ENCODE measurements around the gene MSN. TPM values are rescaled to one million over a fixed set of nuclear protein-coding genes. Genes with fewer than 3 reads are reported as not detected.

Gene MSN
- total RNA-seq, 1 donor from 2014 or later: 657 TPM

GRCh38 chrX:65707151-65707550 is 39.7 kb downstream of the MSN start:
- intact Hi-C loops (cut with micrococcal nuclease): loop anchor here (1.0 kb wide), 1 partner anchor 12 kb away; no protein-coding TSS in a partner anchor

- intact Hi-C loops (cut with micrococcal nuclease): loop anchor here (5.0 kb wide), 1 partner anchor 915 kb away; no protein-coding TSS in a partner anchor
These were observed 44.8 kb downstream of the MSN start for GRCh38 chrX:65712005-65712806.

- intact Hi-C loops (cut with micrococcal nuclease): no loop called here
These were observed 51.1 kb downstream of the MSN start for GRCh38 chrX:65718538-65718937.

- intact Hi-C loops (cut with micrococcal nuclease): loop anchor here (5.0 to 10.0 kb wide), 2 partner anchors 33 to 186 kb away; partner anchors contain the start of gene LAS1L
These were observed 53.0 kb downstream of the MSN start for GRCh38 chrX:65720381-65720964.

GRCh38 chrX:65723706-65724105 is 56.3 kb downstream of the MSN start:
- intact Hi-C loops (cut with micrococcal nuclease): loop anchor here (1.0 to 10.0 kb wide), 8 partner anchors 9 to 263 kb away; partner anchors contain the start of gene LAS1L

GRCh38 chrX:65726715-65727114 is 59.3 kb downstream of the MSN start:
- intact Hi-C loops (cut with micrococcal nuclease): loop anchor here (10.0 kb wide), 1 partner anchor 192 kb away; the partner anchor contains the start of gene LAS1L

GRCh38 chrX:65731684-65732289 is 64.3 kb downstream of the MSN start:
- intact Hi-C loops (cut with micrococcal nuclease): no loop called here

GRCh38 chrX:65740909-65741308 is 73.5 kb downstream of the MSN start:
- intact Hi-C loops (cut with micrococcal nuclease): loop anchor here (5.0 kb wide), 1 partner anchor 69 kb away; no protein-coding TSS in a partner anchor

GRCh38 chrX:65741823-65742222 is 74.4 kb downstream of the MSN start:
- intact Hi-C loops (cut with micrococcal nuclease): loop anchor here (5.0 kb wide), 1 partner anchor 70 kb away; no protein-coding TSS in a partner anchor

- intact Hi-C loops (cut with micrococcal nuclease): loop anchor here (1.0 to 5.0 kb wide), 5 partner anchors 22 to 241 kb away; no protein-coding TSS in a partner anchor
These were observed 77.5 kb downstream of the MSN start for GRCh38 chrX:65744965-65745364.

GRCh38 chrX:65745427-65745826 is 78.0 kb downstream of the MSN start:
- intact Hi-C loops (cut with micrococcal nuclease): loop anchor here (1.0 to 5.0 kb wide), 4 partner anchors 23 to 241 kb away; no protein-coding TSS in a partner anchor

GRCh38 chrX:65745992-65746391 is 78.5 kb downstream of the MSN start:
- intact Hi-C loops (cut with micrococcal nuclease): loop anchor here (1.0 to 5.0 kb wide), 4 partner anchors 23 to 240 kb away; no protein-coding TSS in a partner anchor

GRCh38 chrX:65750674-65751469 is 83.4 kb downstream of the MSN start:
- intact Hi-C loops (cut with micrococcal nuclease): loop anchor here (5.0 to 10.0 kb wide), 3 partner anchors 176 to 984 kb away; no protein-coding TSS in a partner anchor

- intact Hi-C loops (cut with micrococcal nuclease): loop anchor here (5.0 to 10.0 kb wide), 3 partner anchors 176 to 983 kb away; no protein-coding TSS in a partner anchor
These were observed 84.1 kb downstream of the MSN start for GRCh38 chrX:65751519-65751918.

- intact Hi-C loops (cut with micrococcal nuclease): loop anchor here (5.0 to 10.0 kb wide), 3 partner anchors 175 to 983 kb away; no protein-coding TSS in a partner anchor
These were observed 84.8 kb downstream of the MSN start for GRCh38 chrX:65752294-65752693.

- intact Hi-C loops (cut with micrococcal nuclease): loop anchor here (10.0 kb wide), 2 partner anchors 649 to 979 kb away; no protein-coding TSS in a partner anchor
These were observed 88.3 kb downstream of the MSN start for GRCh38 chrX:65755786-65756185.

GRCh38 chrX:65757943-65758342 is 90.5 kb downstream of the MSN start:
- intact Hi-C loops (cut with micrococcal nuclease): loop anchor here (10.0 kb wide), 2 partner anchors 647 to 977 kb away; no protein-coding TSS in a partner anchor

- intact Hi-C loops (cut with micrococcal nuclease): loop anchor here (10.0 kb wide), 2 partner anchors 646 to 976 kb away; no protein-coding TSS in a partner anchor
These were observed 91.1 kb downstream of the MSN start for GRCh38 chrX:65758505-65758904.

GRCh38 chrX:65759525-65759924 is 92.1 kb downstream of the MSN start:
- intact Hi-C loops (cut with micrococcal nuclease): loop anchor here (10.0 kb wide), 2 partner anchors 645 to 975 kb away; no protein-coding TSS in a partner anchor

All from T-helper 1 cell treated with Interleukin-12 subunit alpha and Interleukin-12 subunit beta and Interleukin-4 antibody, amounts not matched to agents 30 ng/mL and 1 ng/mL, for 36 hours (primary cell).